GM12878 (cell line): ENCODE data around the gene IBTK. TPM values are rescaled to one million over a fixed set of nuclear protein-coding genes. Genes with fewer than 3 reads are reported as not detected.
"Not testable (repeated sequence)": the region's sequence is repeated elsewhere in the genome, so short reads cannot be mapped to it uniquely, and the experiment has no call there.

ENCODE experiments used
- ATAC-seq: fragments of 200-7000 bp; cut with Tn5 transposase; 3 replicates; pipeline ENCODE4 v1.9.1; 2020; ENCODE audit warnings: mild to moderate bottlenecking, moderate library complexity
- BruUV-seq: library from RNA; stranded (reverse); fragments of 400-500 nt; replicated peaks from 2 replicates; lab custom pipeline; 2021; lab: Mats Ljungman, UMichigan
- CTCF ChIA-PET: fragments of 300-600 bp; sonication (Branson Sonifier 250); formaldehyde crosslinking; extraction: SDS; loops from one replicate; lab custom pipeline; 2021; ENCODE audit warnings: inconsistent platforms; lab: Yijun Ruan, JAX
- POLR2A ChIA-PET: fragments of 350-600 bp; formaldehyde crosslinking; extraction: SDS; loops from one replicate; lab custom pipeline; 2021; ENCODE audit warnings: inconsistent platforms; lab: Charles Lee
- RAD21 ChIA-PET: fragments of 300-600 bp; sonication (Branson Sonifier 250); formaldehyde crosslinking; loops from one replicate; lab custom pipeline; 2023; ENCODE audit warnings: antibody characterized with exemption; ENCODE audit not compliant: unreplicated experiment; lab: Charles Lee
- SMC1A ChIA-PET: fragments of 300-600 bp; sonication (Branson Sonifier 250); formaldehyde crosslinking; loops from one replicate; lab custom pipeline; 2023; ENCODE audit not compliant: unreplicated experiment, uncharacterized antibody; lab: Charles Lee
- DNase-seq: peaks from one replicate; pipeline ENCODE4 v3.0.0-alpha.2; 2011; ENCODE audit warnings: low read depth, low spot score
- FAIRE-seq: peaks from 3 replicates; lab custom pipeline; 2011; peaks lifted over from hg19 to GRCh38; lab: Jason Lieb, UNC
- H2AFZ ChIP-seq: 2 replicates; pipeline ENCODE4 v1.6.0; 2011; ENCODE audit warnings: low read depth, low read length, control low read depth; ENCODE audit not compliant: control insufficient read depth
- H3K27ac ChIP-seq: 2 replicates; pipeline ENCODE4 v1.5.1; 2011; ENCODE audit warnings: control low read depth; ENCODE audit not compliant: control insufficient read depth, insufficient read depth
- H3K27me3 ChIP-seq, 2 experiments: replicated peaks in 1 of 2; 2 replicates each; pipeline versions ENCODE4 v1.6.0 to v1.6.1; 2011; ENCODE audit warnings: low read length in 1 of 2; ENCODE audit not compliant: control insufficient read depth in 2 of 2, insufficient read depth in 2 of 2
- H3K36me3 ChIP-seq, 2 experiments: 2 replicates each; pipeline ENCODE4 v1.5.1; 2011; ENCODE audit warnings: low read length in 1 of 2; ENCODE audit not compliant: control insufficient read depth in 2 of 2, insufficient read depth in 2 of 2
- H3K4me1 ChIP-seq: 2 replicates; pipeline ENCODE4 v1.6.1; 2011; ENCODE audit warnings: mild to moderate bottlenecking, low read length, moderate library complexity, mixed read lengths; ENCODE audit not compliant: control insufficient read depth, insufficient read depth
- H3K4me2 ChIP-seq: 2 replicates; pipeline ENCODE4 v1.6.0; 2011; ENCODE audit warnings: control low read depth; ENCODE audit not compliant: control insufficient read depth, insufficient read depth
- H3K4me3 ChIP-seq: fragments of 200-600 bp; sonication (generic); 2 replicates; pipeline ENCODE4 v1.5.1; 2016
- H3K79me2 ChIP-seq: 2 replicates; pipeline ENCODE4 v1.6.0; 2011; ENCODE audit warnings: low read length; ENCODE audit not compliant: control insufficient read depth, insufficient read depth
- H3K9ac ChIP-seq: 2 replicates; pipeline ENCODE4 v1.8.0; 2011; ENCODE audit warnings: low read length, control low read depth, mixed read lengths; ENCODE audit not compliant: control insufficient read depth, insufficient read depth
- H3K9me3 ChIP-seq: replicated peaks from 3 replicates; pipeline ENCODE4 v1.5.1; 2011; ENCODE audit warnings: mild to moderate bottlenecking, low read length; ENCODE audit not compliant: control insufficient read depth, insufficient read depth
- H4K20me1 ChIP-seq: 2 replicates; pipeline ENCODE4 v1.6.0; 2011; ENCODE audit not compliant: control insufficient read depth, insufficient read depth
- CREB1 ChIP-seq: IDR thresholded peaks from 2 replicates; pipeline ENCODE4 v1.6.1; 2012; ENCODE audit warnings: low read depth, mild to moderate bottlenecking, inconsistent platforms
- CREM ChIP-seq: IDR thresholded peaks from 2 replicates; pipeline ENCODE4 v1.6.1; 2014; ENCODE audit warnings: antibody characterized with exemption, low read depth
- NFYB ChIP-seq: IDR thresholded peaks from 2 replicates; pipeline ENCODE4 v1.6.1; 2011; ENCODE audit warnings: low read depth, mild to moderate bottlenecking, low read length, improper control_type of control experiment, moderate library complexity; ENCODE audit not compliant: insufficient read depth
- SIN3A ChIP-seq: IDR thresholded peaks from 2 replicates; pipeline ENCODE4 v1.6.1; 2012; ENCODE audit warnings: low read depth, low read length, improper control_type of control experiment
- SP1 ChIP-seq: IDR thresholded peaks from one replicate; pipeline ENCODE4 v1.6.1; 2011; ENCODE audit warnings: low read depth, low read length
- WGBS: methylation state at CpG from one replicate; pipeline ENCODE4 v1.1.6; 2016; ENCODE audit warnings: low lambda C conversion rate; ENCODE audit not compliant: insufficient replicate concordance, insufficient coverage; ENCODE audit errors: missing lambda C conversion rate; 5-methylcytosine and 5-hydroxymethylcytosine counted together
- in situ Hi-C: fragments of 300-500 bp; cut with MboI; formaldehyde crosslinking; loops from 9 replicates; pipeline ENCODE4 v1.14.3; 2018; ENCODE audit warnings: mixed read lengths
- intact Hi-C: fragments of 100-400 bp; cut with micrococcal nuclease; formaldehyde crosslinking; loops from one replicate; pipeline ENCODE4 v1.14.2; 2022; ENCODE audit not compliant: unreplicated experiment
- polyA plus RNA-seq, 11 experiments: library from polyadenylated mRNA; depleted of rRNA in 4 of 11; unstranded in 6 of 11; stranded (reverse) in 5 of 11; fragments of >200 nt; fragmentation: Nextera tagmentation in 4 of 11; fragmentation: Illumina TruSeq in 1 of 11; extraction: Ambion mirVana in 4 of 11; extraction: Trizol in 1 of 11; gene quantifications; 1 replicate in 1 of 11; 2 replicates in 10 of 11; pipeline versions ENCODE4 v1.2.1 to v1.2.3, GENCODE V29; 2011 to 2016; ENCODE audit warnings: inconsistent platforms in 2 of 11, missing spikeins in 2 of 11, low read depth in 1 of 11
- total RNA-seq, 4 experiments: library from RNA; depleted of rRNA in 3 of 4; stranded (reverse); fragments of >200 nt in 3 of 4; fragmentation: Illumina TruSeq in 1 of 4; extraction: Trizol in 1 of 4; gene quantifications; 2 replicates each; pipeline versions ENCODE4 v1.2.1 to v1.2.3, GENCODE V29; 2013 to 2021

The IBTK gene
- total and polyA plus RNA-seq, 10 of the 15 experiments (the other 5 are each of a cell fraction or from before 2014, with no cell fraction given) = 12.0 to 32.1 (median 20.9) TPM

GRCh38 chr6:82257088-82257774 is 9.7 kb upstream of the IBTK start:
- ChIA-PET RAD21 (no interaction called here), SMC1A (interaction anchor here (0.6 kb wide), 1 partner anchor 146 kb away, joined by 3 read pairs; no protein-coding TSS in a partner anchor), POLR2A (no interaction called here), CTCF (interaction anchor here (1.3 to 1.9 kb wide), 2 partner anchors 13 to 808 kb away, joined by 4 read pairs; partner anchors contain the start of gene UBE3D)
- no peak for TF ChIP-seq CREM
- TF ChIP-seq SIN3A = no peak
- TF ChIP-seq NFYB = no peak
- TF ChIP-seq SP1 = no peak
- no peak for TF ChIP-seq CREB1
- FAIRE-seq (no peak), DNase-seq (no peak), ATAC-seq (no peak)
- Histone ChIP-seq H3K79me2 (no peaks in the 10 kb centered on the region), H4K20me1 (no peaks in the 10 kb centered on the region), H3K9ac (no peak overlapping the region), H3K4me1 (no peaks in the 10 kb centered on the region), H3K27ac (no peak overlapping the region), H3K4me3 (no peak overlapping the region), H3K4me2 (no peak overlapping the region), H3K36me3 (no peaks in the 10 kb centered on the region), H3K27me3 (no peaks in the 10 kb centered on the region), H2AFZ (no peak overlapping the region), H3K9me3 (no peaks in the 10 kb centered on the region)
- in situ Hi-C loops = no loop called here
- BruUV-seq = no TSS peak
- 29% methylated on average over 1 of the region's 1 CpG for WGBS
- intact Hi-C loops = loop anchor here (10.0 kb wide), 1 partner anchor 958 kb away; no protein-coding TSS in a partner anchor

- H3K36me3 ChIP-seq, H3K4me3 ChIP-seq, H3K4me2 ChIP-seq, FAIRE-seq, ATAC-seq, H3K9ac ChIP-seq, H3K4me1 ChIP-seq, H3K27ac ChIP-seq, RAD21 ChIA-PET, H3K79me2 ChIP-seq, H3K9me3 ChIP-seq, H2AFZ ChIP-seq, DNase-seq, in situ Hi-C loops, H4K20me1 ChIP-seq, H3K27me3 ChIP-seq, BruUV-seq: not testable (repeated sequence)
- SMC1A ChIA-PET = interaction anchor here (0.6 kb wide), 1 partner anchor 1250 kb away, joined by 3 read pairs; no protein-coding TSS in a partner anchor
- WGBS = 90% methylated on average over 5 of the region's 5 CpGs
- CTCF ChIA-PET = interaction anchor here (1.2 to 1.6 kb wide), 3 partner anchors 16 to 811 kb away, joined by 3 to 7 read pairs (median 4); partner anchors contain the start of genes DOP1A and UBE3D
- intact Hi-C loops = loop anchor here (10.0 kb wide), 1 partner anchor 960 kb away; no protein-coding TSS in a partner anchor
- POLR2A ChIA-PET = interaction anchor here (0.7 kb wide), 1 partner anchor 49 kb away, joined by 3 read pairs; no protein-coding TSS in a partner anchor
These were observed 7.2 kb upstream of the IBTK start for GRCh38 chr6:82254722-82255121.
